Measurements from ENCODE around the gene PARVA.
A peak's percentile ranks its signal among the peaks of the same experiment; 100 is the strongest.

Gene PARVA

DNA sequence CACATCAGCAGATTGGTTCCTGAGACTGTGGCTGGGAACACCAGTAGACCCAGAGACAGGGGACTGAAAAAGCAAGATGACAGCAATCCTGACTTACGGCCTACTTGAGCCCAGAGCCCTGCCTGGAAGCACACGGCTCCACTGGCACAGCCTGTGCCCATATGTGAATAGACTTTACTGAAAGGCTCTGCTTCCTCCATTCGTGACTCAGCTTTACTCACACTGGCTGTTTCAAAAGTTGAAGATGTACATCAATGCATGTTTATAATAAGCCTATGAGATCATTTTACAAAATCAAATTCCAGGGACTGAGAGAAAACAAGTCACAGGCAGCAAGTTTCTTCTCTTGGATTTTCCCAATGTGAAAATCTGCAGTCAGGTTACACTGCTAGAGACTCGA is 162.2 kb downstream of the PARVA start:
- TF ChIP-seq, protein P1, sequence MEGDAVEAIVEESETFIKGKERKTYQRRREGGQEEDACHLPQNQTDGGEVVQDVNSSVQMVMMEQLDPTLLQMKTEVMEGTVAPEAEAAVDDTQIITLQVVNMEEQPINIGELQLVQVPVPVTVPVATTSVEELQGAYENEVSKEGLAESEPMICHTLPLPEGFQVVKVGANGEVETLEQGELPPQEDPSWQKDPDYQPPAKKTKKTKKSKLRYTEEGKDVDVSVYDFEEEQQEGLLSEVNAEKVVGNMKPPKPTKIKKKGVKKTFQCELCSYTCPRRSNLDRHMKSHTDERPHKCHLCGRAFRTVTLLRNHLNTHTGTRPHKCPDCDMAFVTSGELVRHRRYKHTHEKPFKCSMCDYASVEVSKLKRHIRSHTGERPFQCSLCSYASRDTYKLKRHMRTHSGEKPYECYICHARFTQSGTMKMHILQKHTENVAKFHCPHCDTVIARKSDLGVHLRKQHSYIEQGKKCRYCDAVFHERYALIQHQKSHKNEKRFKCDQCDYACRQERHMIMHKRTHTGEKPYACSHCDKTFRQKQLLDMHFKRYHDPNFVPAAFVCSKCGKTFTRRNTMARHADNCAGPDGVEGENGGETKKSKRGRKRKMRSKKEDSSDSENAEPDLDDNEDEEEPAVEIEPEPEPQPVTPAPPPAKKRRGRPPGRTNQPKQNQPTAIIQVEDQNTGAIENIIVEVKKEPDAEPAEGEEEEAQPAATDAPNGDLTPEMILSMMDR (IDR thresholded peaks at IDR 0.05; ENCODE audit: low read length, missing control alignments): no peak
- no peak overlapping the region for H3K4me3 ChIP-seq (replicated peaks; ENCODE audit: low read depth, low read length)
- peak; percentile 86 for DNase-seq (ENCODE audit: low read depth)

GRCh38 chr11:12540075-12540680 is 162.8 kb downstream of the PARVA start:
- TF ChIP-seq, protein P1 (IDR thresholded peaks at IDR 0.05; ENCODE audit: low read length, missing control alignments): no peak
- H3K4me3 ChIP-seq (replicated peaks; ENCODE audit: low read depth, low read length): no peak overlapping the region
- DNase-seq (ENCODE audit: low read depth): peak; percentile 70

- peak; percentile 89 for DNase-seq (ENCODE audit: low read depth)
- no peak overlapping the region for H3K4me3 ChIP-seq (replicated peaks; ENCODE audit: low read depth, low read length)
- TF ChIP-seq, protein P1 (IDR thresholded peaks at IDR 0.05; ENCODE audit: low read length, missing control alignments): peak; percentile 50
These were observed 163.7 kb downstream of the PARVA start for GRCh38 chr11:12540913-12541582.

GRCh38 chr11:12541583-12542151 is 164.3 kb downstream of the PARVA start:
- H3K4me3 ChIP-seq (replicated peaks; ENCODE audit: low read depth, low read length): no peak overlapping the region
- DNase-seq (ENCODE audit: low read depth): no peak
- TF ChIP-seq, protein P1 (IDR thresholded peaks at IDR 0.05; ENCODE audit: low read length, missing control alignments): no peak

DNA sequence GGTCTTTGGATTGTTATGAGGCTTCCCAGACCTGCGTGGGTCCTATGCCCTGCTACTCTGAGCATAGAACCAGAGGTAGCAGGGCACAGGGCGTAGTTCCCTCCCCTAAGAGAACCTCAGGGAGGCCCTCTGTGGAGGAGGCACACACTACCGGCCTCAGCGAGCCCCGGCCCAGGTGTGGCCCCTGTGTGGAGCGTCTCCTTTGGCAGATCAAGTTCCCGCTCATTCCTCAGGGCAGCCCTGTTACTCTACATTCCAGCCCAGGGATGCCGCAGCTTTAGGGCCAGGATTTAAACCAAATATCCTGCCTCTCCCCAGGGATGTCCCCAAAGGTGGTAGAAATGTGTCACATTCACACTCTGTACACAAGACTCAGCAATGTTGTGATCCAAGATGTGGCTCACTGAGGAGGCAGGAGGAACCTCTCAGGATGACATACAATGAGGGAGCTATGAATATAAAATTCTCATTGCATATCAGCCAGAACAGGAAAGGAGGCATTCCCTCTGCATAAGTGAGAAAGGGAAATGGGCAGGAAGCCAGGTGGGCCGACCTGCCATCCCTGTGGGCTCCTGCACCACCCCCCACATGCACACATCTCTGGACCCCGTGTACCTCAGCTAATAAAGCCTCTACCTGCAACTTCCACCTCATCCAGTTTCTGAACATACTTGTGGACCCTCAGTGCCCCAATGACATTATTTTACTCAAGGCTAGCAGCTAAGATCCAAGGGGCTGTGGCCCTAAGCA is 165.0 kb downstream of the PARVA start:
- DNase-seq (ENCODE audit: low read depth): peak; percentile 40
- no peak overlapping the region for H3K4me3 ChIP-seq (replicated peaks; ENCODE audit: low read depth, low read length)
- TF ChIP-seq, protein P1 (IDR thresholded peaks at IDR 0.05; ENCODE audit: low read length, missing control alignments): no peak

- DNase-seq (ENCODE audit: low read depth): no peak
- TF ChIP-seq, protein P1 (IDR thresholded peaks at IDR 0.05; ENCODE audit: low read length, missing control alignments): no peak
- H3K4me3 ChIP-seq (replicated peaks; ENCODE audit: low read depth, low read length): no peak overlapping the region
These were observed 166.4 kb downstream of the PARVA start for GRCh38 chr11:12543596-12544415.

All from fibroblast of pulmonary artery (primary cell).